Measurements from ENCODE around the gene NTRK3.

DNA sequence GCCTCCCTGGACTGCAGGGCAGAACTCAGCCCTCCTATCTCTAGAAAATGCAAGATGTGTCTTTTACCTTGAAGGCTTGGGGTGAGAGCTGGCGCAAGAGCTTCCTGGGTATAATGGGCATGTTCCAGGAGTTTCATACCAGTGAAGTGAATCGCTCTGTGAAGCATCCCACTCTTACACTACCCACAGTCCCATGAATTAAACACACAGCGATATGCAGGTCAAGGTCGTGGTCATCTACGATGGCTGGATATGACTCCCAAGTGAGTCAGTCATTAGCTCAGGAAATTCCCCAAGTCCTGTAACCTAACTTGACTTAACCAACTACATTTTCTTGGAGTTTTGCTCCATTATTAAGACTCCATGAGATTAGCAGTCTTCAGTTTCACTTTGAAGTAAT lies 439.7 kb downstream of the NTRK3 start:
- TF ChIP-seq, protein P1, sequence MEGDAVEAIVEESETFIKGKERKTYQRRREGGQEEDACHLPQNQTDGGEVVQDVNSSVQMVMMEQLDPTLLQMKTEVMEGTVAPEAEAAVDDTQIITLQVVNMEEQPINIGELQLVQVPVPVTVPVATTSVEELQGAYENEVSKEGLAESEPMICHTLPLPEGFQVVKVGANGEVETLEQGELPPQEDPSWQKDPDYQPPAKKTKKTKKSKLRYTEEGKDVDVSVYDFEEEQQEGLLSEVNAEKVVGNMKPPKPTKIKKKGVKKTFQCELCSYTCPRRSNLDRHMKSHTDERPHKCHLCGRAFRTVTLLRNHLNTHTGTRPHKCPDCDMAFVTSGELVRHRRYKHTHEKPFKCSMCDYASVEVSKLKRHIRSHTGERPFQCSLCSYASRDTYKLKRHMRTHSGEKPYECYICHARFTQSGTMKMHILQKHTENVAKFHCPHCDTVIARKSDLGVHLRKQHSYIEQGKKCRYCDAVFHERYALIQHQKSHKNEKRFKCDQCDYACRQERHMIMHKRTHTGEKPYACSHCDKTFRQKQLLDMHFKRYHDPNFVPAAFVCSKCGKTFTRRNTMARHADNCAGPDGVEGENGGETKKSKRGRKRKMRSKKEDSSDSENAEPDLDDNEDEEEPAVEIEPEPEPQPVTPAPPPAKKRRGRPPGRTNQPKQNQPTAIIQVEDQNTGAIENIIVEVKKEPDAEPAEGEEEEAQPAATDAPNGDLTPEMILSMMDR (IDR thresholded peaks at IDR 0.05; ENCODE audit: borderline replicate concordance, extremely low read depth, low read length, poor library complexity, severe bottlenecking) = no peak
- no peak for TF ChIP-seq EZH2 (IDR thresholded peaks at IDR 0.05; ENCODE audit: borderline replicate concordance, low read depth, low read length, severe bottlenecking)
